Activated CD4-positive, CD25-positive, alpha-beta regulatory T cell treated with anti-CD3 and anti-CD28 coated beads, Interleukin-2, amount 50 U/mL, for 16 hours (primary cell): ENCODE measurements around the gene IGF2BP2.
"Not testable (repeated sequence)": the region's sequence is repeated elsewhere in the genome, so short reads cannot be mapped to it uniquely, and the experiment has no call there.

ENCODE experiments used
- DNase-seq: peaks from one replicate; pipeline ENCODE4 v3.0.0-alpha.2; 2020; ENCODE audit warnings: low read depth, low spot score

IGF2BP2 gene

DNA sequence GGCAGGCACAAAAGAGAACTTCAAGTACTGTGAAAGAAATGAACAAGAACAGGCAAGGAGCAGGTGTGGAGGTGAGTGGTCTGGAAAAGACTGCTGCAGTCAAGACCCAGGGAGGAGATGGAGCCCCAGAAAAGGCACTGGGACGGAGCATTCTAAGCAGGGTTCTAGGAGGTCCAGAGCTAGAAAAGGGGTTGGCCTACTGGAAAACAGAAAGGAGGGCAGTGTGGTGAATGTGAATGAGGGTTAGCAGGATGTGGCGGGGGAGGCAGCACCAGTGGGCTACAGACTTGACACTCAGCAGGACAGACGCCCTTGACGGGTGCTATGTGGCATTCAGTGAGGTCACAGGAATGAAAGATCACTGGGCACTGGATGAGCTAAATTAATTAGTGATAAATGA is 163.1 kb downstream of the IGF2BP2 start:
- no peak for DNase-seq

DNA sequence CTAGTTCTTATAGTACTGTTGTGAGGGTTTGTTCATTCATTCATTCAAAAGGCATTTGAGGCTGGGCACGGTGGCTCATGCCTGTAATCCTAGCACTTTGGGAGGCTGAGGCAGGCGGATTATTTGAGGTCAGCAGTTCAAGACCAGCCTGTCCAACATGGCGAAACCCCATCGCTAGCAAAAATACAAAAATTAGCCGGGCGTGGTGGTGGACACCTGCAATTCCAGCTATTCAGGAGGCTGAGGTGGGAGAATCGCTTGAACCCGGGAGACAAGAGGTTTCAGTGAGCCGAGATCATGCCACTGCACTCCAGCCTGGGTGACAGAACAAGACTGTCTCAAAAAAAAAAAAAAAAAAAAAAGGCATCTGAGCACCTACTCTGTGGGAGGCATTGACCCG is 163.5 kb downstream of the IGF2BP2 start:
- DNase-seq, result not testable (repeated sequence)

DNA sequence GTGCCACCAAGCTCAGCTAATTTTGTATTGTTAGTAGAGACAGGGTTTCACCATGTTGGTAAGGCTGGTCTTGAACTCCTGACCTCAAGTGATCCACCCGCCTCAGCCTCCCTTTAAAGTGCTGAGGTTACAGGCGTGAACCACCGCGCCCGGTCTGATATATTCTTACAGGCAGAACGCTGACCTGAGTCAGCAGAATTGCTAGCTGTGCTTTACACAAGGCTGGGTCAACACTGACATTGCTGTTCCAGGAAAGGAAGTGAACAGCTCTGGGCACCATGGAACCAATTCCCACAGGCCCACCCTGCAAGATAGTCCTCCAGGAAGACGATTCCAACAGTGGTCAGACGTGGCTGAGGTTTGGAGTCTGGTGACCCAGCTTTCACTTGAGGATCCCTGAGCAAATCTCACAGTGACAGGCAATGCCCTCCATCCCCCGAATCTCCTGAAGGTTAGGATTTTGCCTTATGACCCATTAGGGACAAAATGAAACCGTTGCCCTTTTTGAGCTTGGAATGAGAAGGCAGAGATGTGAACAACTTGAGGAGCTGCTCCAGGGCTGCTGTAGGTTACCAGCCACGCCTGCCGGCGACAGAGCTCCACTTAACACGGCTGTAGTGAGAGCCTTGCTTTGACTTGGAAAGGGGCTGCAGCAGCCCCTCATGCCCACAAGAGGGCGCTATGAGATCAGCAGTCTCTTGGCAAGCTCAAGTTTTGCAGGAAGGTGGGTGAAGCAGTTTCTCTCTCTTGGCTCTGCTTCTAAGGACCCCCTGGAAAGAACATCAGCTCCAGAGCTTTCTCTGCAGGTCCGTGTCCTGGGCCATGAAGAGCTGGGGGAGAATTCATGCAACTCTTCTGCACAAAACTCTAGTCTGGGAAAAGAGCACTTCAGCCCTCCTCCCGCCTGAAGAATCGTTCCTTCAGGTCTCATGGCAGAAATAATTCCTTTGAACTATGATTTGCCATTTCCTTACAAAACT is 164.6 kb downstream of the IGF2BP2 start:
- peak; percentile 26 for DNase-seq

DNA sequence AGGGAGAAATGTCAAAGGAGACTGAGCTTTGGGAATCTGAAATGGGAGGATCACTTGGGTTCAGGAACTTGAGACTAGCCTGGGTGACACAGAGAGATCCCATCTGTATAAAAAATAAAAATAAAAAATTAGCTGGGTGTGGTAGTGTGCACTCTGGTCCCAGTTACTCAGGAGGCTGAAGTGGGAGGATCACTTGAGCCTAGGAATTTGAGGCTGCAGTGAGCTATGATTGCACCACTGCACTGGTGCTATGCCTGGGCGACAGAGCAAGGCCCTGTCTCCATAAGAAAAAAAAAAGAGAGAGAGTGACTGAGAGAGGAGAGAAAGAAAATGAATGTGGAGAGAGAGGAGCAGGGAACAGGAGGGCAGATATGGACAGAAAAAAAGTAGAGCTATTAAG is 165.9 kb downstream of the IGF2BP2 start:
- DNase-seq, result no peak

DNA sequence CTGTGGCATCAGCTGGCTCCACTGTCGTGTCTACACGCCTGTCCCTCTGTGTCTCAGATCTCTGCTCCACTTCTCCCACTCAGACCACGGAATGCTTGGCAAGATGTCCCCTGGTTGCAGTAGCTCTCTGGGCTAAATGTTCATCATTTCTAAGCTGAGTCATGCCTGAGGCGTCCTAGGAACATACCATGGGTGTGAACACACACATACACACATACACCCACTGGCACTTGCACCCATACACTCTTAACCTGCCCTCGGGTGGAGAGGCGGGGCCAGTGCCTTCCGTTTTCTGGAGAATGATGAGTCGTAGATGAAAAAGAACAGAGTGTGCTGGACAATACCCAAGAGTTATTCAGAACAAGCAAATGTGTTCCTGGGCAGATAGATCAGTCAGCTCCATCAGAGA is 166.3 kb downstream of the IGF2BP2 start:
- no peak for DNase-seq

DNA sequence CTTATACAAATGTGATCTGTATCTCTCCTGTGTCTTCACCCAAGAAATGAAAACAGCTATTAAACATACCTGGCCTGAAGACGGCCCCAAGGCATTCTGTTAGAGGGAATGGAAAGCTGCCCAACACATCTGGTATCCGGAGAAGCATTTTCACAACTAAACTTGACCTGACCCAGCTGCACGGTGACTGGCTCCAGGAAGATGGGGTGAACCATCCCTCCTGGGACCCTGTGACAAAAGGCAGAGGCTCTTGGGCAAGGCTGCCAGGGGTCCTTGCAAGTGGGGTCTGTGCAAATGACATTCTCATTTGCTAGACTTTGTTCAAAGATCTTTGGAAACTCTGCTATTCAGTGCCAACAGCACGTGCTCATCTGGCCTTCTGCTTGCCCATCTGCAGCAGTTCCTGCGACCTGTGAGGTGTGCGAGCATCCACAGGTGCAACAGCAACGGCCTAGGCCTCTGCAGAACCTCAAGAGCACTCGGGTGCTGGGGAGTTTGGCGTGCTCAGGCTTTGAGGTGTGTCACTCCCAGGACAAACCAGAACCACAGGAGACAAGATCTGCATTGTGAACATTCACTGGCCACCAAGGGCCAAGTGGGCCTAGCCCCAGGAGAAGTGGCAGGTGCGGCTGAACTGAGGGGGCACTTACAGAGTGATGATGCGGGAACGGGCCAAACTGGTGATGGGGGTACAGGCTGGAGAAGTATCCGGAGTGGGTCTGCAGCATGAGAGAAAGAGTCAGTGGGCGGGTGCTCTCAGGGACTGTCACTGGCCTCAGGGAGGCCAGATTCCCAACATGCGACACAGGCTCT is 166.9 kb downstream of the IGF2BP2 start:
- no peak for DNase-seq

DNA sequence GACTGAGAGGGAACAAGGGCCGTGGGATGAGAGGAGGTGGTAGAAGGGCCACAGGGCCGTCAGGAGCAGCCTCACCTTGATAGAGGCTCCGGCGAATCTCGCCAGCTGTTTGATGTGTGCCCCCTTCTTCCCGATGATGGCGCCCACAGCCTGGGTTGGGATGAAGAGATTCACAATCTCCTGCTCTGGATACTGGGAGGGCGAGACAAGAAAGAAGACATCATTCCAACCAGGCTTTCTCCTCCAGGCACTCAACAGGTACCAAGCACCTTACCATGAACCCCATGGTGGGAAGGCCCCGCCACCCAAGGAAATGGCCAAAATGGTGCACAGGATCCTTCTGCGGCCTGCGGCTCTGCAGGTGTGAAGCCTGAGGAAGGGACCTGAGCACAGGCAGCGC is 167.6 kb downstream of the IGF2BP2 start:
- no peak for DNase-seq

DNA sequence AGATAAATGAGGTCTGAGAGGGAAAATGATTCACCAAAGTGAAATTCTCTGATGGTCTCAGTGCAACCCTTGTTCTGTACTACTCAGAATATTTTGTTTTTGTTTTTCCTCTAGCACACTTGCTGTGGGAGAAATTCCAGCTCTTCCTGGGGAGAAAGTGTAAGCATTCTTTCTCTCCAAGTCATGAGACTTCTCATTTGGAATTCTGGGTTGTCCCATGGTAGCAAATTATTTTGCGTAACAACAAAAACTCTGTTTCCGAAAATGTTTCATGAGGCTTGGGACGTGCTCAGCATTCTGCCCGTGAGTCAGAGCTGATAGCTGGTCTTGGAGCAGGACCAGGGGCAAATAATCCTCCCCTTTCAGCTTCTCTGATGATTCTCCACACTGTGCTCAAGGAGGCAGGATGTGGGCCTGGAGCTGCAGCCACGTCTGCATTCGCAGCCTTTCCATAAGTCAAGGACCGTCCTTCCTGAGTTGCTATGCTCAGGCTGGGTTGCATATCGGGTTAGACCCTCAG is 168.5 kb downstream of the IGF2BP2 start:
- DNase-seq, result no peak

DNA sequence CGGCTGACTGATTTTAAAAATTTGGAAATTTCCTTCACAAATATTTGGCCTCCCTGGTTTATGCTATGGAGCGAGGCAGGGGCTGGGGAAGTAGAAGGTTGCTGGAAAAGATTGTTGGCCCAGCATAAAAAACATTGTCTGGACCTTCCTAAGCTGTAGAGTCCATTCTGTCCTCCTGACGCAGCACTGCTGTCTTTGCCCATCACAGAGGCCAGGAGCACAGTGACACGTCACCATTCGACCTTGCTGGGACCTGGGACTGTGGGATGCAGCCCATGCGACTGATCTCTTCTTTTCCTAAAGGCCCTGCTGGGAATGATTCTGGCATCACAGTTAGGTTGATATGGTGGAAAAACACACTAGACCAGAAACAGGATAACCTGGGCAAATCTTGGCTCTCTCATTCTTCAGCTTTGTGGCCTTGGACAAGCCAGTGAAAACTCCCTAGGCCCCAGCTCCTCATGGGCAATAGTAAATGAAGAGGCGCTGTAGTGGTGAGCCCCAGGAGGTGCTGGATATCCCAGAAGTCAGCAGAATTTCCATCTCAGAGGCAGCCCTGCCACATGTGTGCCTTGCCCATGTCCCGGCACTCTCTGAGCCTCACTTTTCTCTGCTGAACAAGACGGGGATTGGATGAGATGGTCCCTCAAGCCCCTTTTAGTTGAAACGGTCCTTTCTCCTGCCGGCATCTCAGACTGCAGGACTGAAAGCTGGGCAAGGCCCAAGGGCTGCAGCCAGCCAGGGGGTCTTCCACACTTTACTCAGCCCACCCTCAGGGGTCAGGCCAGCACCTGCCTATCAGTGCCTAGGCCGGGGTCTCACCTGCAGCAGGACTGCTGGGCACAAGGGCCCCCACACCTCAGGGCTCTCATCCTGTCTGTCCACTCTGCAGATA is 169.2 kb downstream of the IGF2BP2 start:
- DNase-seq, result no peak

DNA sequence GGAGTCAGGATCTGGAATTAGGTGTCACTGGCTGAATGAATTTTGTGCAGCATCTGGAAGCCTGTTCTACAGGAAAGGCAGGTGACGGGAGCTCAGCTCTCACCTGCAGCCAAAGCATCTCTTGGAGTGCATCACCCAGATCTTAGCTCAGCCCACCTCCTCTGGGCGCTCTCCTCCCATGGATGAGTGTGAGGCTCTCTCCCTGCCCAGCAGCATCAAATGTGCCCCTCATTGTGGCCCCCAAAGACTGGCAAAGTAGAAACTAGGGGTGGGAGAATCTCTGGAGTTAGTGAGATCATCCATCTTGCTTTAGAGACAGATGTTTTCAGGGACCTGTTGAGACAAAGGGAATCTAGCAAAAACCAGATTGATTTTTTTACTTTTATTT is 170.1 kb downstream of the IGF2BP2 start:
- DNase-seq, result no peak

DNA sequence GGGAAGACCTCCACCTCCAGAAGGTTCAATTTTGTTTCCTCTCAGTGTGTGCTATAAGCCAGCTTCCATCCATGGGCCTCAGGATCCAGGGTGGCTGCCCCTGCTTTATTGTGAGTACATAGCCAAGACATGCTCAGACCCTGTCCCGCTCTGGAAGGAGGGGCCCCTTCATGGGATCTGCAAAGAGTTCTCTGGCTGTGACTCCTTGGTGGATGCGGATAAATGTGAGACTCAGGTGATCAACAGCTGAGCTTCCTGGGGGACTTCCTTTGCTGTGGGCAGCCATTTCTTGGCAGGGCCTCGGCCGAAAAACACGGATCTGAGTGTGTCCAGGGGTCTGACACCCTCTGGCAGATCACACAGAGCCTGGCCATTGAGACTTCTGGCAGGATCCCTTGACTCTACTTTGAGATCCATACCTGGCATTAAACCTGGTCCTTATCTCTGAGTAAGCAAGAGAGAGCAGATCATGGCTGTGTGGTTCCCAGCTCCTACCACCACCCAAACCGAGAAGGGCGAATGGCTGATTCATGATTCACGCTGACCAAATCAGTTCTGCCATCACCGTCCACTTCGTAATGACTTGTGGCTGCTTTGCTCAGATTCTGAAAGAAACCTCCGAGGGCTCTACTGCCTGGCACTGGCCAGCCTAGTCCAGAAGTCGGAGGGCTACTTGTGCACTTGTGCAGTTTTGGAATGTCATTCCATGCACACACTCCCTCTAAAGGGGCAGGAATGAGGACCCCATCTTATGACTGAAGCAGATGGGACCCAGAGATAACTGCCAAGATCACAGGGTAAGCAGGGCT is 170.7 kb downstream of the IGF2BP2 start:
- DNase-seq, result no peak

DNA sequence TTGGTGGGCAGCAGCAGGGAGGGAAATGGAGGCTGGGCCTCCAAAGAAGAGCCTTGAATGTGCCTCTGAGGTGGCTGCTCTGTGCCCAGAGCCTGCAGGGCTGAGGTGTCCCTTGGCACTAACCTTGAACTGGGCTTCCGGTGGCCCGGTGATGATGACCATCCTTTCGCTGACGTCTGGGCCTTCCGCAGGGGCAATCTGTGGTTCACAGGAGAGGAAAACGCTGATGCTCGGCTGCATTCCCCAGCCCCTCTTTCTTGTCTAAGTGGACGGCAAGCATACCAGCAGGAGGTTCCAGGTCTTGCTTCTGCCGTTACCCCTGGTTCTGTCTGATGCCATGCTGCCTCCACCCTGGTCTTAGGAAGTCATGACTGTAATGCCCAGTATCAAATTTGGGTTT is 172.9 kb downstream of the IGF2BP2 start:
- DNase-seq, result no peak

DNA sequence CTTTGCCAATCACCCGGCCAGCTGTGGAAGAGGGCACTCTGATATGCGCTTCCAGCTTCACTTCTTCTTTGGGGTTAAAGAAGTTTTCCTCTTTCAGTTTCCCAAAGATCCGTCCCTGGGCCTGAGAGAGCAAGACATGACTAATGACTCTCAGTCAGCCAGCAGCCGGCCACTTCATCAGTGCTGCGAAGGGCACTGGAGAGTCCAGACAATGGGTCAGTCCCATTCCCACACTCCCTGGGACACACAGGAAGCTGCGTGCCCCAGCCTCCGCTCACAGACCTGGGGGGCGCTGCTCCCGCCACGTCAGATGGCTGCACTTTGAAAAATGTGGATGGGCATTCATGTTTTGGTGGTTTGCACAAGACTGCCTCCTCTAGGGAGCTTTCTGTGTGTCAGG is 175.4 kb downstream of the IGF2BP2 start:
- no peak for DNase-seq

DNA sequence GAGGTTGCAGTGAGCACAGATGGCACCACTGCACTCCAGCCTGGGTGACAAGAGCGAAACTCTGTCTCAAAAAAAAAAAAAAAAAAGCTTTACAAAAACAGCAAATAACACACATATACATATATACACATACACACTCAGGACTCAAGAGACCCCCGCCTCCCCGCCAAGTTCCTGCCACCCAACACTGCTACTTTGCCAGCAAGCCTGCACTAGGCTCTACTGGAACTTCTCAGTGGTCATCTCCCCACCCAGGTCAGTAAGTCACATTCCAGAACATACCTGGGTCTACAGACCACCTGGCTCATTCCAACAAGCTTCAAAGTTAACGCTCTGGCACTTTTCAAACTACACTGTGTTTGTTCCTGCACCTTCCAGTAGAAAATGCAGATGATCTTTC is 176.4 kb downstream of the IGF2BP2 start:
- DNase-seq, result no peak

DNA sequence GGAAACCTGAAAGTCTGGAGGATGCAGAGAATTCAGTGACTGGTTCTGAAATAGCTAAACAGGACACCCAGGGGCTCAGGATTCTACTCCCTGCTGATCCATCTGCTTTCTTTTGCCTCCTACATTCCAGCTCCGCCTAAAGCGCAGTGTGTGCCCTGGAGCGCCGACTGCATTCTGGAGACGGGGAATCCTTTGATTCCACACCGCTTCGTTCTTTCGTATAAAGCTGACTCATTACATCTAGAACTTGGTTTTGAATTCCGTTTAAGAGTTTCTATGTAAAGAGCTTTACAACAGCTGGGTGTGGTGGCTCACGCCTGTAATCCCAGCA is 177.0 kb downstream of the IGF2BP2 start:
- no peak for DNase-seq

DNA sequence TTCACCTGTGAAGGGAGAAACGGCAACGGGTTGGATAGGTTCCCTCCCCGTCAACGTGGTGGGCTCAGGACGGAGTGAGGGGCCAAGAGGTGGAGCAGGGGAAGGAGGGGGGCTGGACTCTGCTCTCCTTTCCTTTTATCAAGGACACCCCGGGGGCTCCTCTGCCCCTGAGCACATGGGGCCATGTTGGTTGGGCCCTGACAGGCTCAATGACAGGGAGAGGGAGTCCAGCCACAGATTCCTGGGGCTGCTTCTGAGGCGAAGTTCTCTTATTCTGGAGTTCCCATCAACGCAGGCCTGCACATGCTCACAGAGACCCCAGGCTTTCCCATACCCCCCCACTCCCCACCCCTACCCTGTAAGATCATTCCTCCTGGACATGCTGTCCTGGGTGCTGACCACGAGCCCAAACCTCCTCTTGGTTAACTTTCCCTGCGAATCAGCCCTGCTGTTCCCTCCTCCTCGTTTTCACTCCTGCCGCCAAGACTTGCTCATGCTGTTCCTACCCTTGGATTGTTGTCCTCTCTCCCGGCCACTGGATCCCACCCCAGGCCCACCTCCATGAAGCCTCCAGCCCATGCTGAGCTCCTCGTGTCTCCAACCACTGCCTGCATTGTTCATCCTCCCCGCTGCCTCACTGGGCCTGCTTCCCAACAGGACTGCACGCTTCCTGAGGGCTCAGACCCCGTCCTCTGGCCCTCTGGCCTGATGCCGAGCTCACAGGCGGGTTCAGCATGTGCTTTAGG is 177.5 kb downstream of the IGF2BP2 start:
- DNase-seq, result no peak

DNA sequence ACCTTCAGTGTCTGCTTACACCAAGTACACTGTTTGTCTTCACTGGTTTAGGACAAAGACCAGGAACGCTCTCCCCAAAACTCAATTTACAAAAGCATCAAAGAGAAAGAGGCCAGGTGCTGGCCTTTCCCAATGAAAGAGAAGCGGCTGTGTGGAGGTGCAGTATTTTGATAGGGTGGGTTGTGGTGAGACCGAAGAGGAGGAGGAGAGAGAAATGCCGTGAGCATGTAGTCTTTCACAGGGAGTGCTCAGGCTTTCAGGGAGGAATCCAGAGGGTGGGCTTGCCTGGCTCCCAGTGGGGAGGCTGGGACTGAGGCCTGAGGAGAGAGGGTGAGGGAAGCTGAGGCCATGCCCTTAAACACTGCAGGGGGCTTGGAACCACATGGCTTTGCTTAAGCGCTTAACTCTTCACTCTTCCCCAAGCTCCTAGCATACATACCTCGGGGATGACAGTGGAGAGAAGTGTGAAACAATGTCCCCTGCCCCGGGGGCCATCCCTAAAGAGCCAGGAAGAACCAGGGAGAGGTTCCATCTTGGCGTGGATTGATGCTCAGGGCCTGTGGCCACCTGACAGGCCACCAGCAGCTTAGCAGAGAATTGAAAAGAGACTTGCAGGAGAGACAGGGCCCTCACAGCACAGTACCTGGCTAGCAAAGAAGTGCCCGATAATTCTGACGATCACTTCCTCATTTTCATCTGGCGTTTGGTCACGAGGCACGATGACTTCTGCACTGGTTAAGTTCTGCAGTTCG is 178.3 kb downstream of the IGF2BP2 start:
- DNase-seq, result no peak

DNA sequence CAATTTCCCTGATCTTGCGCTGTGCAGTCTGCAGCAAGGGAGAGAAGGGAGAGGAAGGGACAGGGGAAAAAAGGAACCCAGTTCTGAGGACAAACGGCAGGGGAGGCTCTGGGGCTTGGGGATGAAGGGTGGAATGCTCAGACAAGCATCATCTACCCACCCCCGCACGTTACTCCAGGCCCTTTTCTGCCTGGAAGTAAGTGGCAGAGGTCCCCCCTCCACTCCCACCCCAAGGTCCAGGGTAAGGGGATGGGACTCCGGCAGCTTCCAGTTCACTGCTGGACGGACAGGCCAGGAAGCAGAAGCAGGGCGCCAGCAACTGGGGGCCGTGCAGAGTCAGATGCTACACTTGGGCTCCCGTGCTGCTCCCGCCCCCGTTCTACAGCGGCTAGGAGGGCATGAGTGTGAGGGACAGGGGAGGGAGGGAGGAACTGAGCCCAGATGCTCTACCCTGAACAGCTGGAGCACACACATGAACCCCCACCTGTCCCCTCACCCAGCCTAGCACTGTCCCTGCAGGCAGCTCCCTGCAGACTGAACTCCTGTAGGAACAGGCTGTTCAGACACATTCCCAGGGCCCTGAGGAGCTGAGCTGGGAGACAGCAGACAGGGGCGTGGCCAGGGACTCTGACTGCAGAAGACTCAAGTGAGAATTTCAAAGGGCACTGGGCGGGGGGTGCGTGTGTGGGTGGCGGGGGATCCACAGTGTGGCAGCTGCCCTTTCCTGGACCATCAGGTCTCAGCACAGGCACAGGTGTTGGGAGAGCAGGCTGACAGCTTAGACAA is 179.1 kb downstream of the IGF2BP2 start:
- no peak for DNase-seq
